Aortic smooth muscle cell (primary cell): ENCODE data around the gene FBXL13. TPM values are rescaled to one million over a fixed set of nuclear protein-coding genes. Genes with fewer than 3 reads are reported as not detected.

Source experiments
- total RNA-seq: library from RNA; depleted of rRNA; stranded (reverse); fragments of >200 nt; gene quantifications from 2 replicates; pipeline ENCODE4 v1.2.3, GENCODE V29; 2014

FBXL13 gene
- 4.4 and 4.5 TPM in 2 replicates for total RNA-seq

GRCh38 chr7:103074519-103075336, at the start of gene FBXL13, which contains the start of gene ARMC10:
Gene FBXL13, minus strand, starts transcription at chr7:103074796.
Gene ARMC10, plus strand, starts transcription at chr7:103075140. Its CDS starts 133 bp downstream, at chr7:103075273.

GRCh38 chr7:102912742-102913141, 161.9 kb downstream of the FBXL13 start, which contains the start of gene LRRC17:
Gene LRRC17, plus strand, starts transcription at chr7:102913000. Its CDS starts 20,914 bp downstream, at chr7:102933914.

Other genes with a start within 250 kb of the FBXL13 start
- gene LRRC17, start 161.8 kb downstream of the FBXL13 start, total RNA-seq = 105 and 207 TPM in 2 replicates
- 36.7 and 41.0 TPM in 2 replicates for gene ARMC10, start 344 bp upstream of the FBXL13 start, total RNA-seq
- 32.9 and 40.8 TPM in 2 replicates for gene NAPEPLD, start 74.3 kb upstream of the FBXL13 start, total RNA-seq
- 52.2 and 61.6 TPM in 2 replicates for gene PMPCB, start 222.6 kb upstream of the FBXL13 start, total RNA-seq